ENCODE data around the gene ERBB2.

The ERBB2 gene

GRCh38 chr17:39769974-39770587 lies 70.2 kb downstream of the ERBB2 start:
- DNase-seq, result peak; percentile 40 to 66

GRCh38 chr17:39772415-39772814 lies 72.6 kb downstream of the ERBB2 start:
- no peak for DNase-seq

- peak in 1 of 2 donors; percentile 50 for DNase-seq
These were observed 73.4 kb downstream of the ERBB2 start for GRCh38 chr17:39772987-39773934.

GRCh38 chr17:39774047-39774446 lies 74.2 kb downstream of the ERBB2 start:
- no peak for DNase-seq

- no peak for DNase-seq
These were observed 75.2 kb downstream of the ERBB2 start for GRCh38 chr17:39775031-39775430.

GRCh38 chr17:39776252-39776651 lies 76.4 kb downstream of the ERBB2 start:
- peak; percentile 27 to 44 for DNase-seq

GRCh38 chr17:39777534-39778365 lies 77.9 kb downstream of the ERBB2 start:
- DNase-seq, result peak in 1 of 2 donors; percentile 50

All from CD4-positive, alpha-beta T cell treated with Interleukin-1 beta for 1 hour (primary cell).